ENCODE measurements around the gene PCGF2. TPM values are rescaled to one million over a fixed set of nuclear protein-coding genes. Genes with fewer than 3 reads are reported as not detected.

Gene PCGF2
- total RNA-seq, 1 donor from 2014 or later, result 79.4 TPM

DNA sequence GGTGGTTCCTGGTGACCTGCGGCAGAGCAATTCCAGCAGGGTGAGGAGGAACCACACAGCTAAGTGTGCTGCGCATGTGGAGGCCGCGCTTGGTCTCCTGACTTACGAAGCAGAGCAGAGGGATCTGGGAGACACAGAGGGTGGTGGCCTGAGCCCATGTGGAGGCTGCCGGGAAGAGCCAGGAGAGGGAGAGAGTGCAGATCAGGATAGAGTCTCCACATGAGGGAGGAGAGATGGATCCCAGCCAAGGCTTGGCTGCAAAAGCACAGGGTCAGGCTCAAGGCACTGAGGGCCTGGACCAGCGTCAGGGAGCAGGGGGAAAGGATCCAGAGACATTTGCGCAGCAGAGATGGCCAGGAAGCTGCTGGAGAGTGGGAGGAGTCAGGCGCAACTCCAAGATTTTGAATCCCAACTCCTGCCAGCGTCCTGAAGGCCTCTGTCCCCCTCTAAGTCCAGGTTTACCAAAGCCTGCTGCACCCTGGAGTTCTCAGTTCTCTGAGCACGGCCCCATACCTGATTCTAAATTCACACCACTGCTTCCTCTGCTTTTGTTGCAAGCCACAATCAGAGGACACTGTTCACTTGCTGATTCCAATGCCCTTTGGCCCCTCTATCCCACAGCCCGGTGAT is 54.3 kb downstream of the PCGF2 start:
- Mint-ChIP-seq H3K36me3 (ENCODE audit: low read depth, unreplicated experiment) (no peaks in the 10 kb centered on the region), H3K4me3 (ENCODE audit: unreplicated experiment) (no peak overlapping the region), H3K27ac (ENCODE audit: unreplicated experiment) (no peak overlapping the region), H3K9me3 (ENCODE audit: unreplicated experiment) (no peaks in the 10 kb centered on the region), H3K27me3 (ENCODE audit: unreplicated experiment) (peaks cover 21% of the 10 kb centered on the region), H3K4me1 (ENCODE audit: unreplicated experiment) (peaks cover 1% of the 10 kb centered on the region)
- DNase-seq (ENCODE audit: low spot score), result no peak
- TF ChIP-seq CTCF (IDR thresholded peaks at IDR 0.05; ENCODE audit: unreplicated experiment), result no peak

DNA sequence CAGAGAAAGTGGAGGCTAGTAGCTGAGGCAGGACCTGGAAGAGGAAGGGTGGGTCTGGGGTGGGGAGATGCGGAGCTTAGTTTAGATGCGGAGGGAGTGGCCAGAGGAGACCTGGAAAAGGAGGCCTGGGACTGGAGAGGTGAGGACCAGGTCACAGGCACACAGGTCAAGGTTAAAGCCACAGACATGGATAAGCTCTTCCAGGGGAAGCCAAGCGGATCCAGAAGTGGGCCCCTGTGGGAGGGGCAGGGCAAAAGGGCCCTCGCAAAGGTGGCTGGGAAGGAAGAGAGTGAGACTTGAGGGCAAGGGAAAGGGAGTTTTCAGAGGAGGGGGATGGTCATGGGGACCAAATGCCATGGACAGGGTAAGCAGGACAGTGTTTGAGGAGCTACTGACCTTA is 57.0 kb downstream of the PCGF2 start:
- Mint-ChIP-seq H3K36me3 (ENCODE audit: low read depth, unreplicated experiment) (no peaks in the 10 kb centered on the region), H3K4me3 (ENCODE audit: unreplicated experiment) (no peak overlapping the region), H3K27me3 (ENCODE audit: unreplicated experiment) (peaks cover 13% of the 10 kb centered on the region), H3K9me3 (ENCODE audit: unreplicated experiment) (no peaks in the 10 kb centered on the region), H3K27ac (ENCODE audit: unreplicated experiment) (no peak overlapping the region), H3K4me1 (ENCODE audit: unreplicated experiment) (no peaks in the 10 kb centered on the region)
- no peak for DNase-seq (ENCODE audit: low spot score)
- TF ChIP-seq CTCF (IDR thresholded peaks at IDR 0.05; ENCODE audit: unreplicated experiment), result no peak

DNA sequence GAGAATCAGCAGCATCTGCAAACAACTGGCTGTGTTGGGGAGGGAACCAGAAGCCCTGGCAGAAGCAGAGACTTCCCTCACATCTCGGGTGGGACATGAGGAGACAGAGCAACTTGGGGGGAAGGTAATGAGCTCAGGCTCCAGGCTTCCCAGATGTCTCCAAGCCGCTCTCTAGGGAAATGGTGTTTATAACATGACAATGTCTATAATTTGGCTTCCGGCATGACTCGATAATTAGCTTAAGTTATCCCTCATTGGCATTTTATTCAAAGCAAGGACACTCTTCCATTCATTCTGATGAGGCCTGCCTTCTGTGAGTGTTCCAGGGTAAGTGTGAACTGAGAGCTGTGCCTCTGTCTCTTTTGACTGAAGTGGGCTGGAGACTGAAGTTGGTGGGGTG is 57.8 kb downstream of the PCGF2 start:
- Mint-ChIP-seq H3K4me3 (ENCODE audit: unreplicated experiment) (no peak overlapping the region), H3K36me3 (ENCODE audit: low read depth, unreplicated experiment) (no peaks in the 10 kb centered on the region), H3K27ac (ENCODE audit: unreplicated experiment) (no peak overlapping the region), H3K9me3 (ENCODE audit: unreplicated experiment) (no peaks in the 10 kb centered on the region), H3K4me1 (ENCODE audit: unreplicated experiment) (peaks cover 3% of the 10 kb centered on the region), H3K27me3 (ENCODE audit: unreplicated experiment) (peaks cover 13% of the 10 kb centered on the region)
- TF ChIP-seq CTCF (IDR thresholded peaks at IDR 0.05; ENCODE audit: unreplicated experiment), result no peak
- no peak for DNase-seq (ENCODE audit: low spot score)

DNA sequence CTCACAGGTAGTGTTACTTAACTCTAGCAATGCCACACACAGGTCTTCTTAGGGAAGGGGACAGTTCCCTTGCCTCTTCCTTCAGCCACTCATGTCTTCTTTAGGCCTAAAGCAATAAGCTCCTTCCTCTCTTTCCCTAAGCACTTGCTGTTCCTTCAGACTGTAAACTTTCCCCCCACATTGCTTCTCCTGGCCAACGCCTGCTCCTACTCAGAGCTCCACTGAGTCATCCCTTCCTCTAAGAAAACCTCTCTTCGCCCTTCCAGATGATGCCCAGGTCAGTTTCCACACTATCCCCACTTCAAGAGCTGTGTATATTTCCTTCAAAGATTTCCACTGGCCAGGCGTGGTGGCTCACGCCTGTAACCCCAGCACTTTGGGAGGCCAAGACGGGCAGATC is 60.9 kb downstream of the PCGF2 start:
- no peak for TF ChIP-seq CTCF (IDR thresholded peaks at IDR 0.05; ENCODE audit: unreplicated experiment)
- Mint-ChIP-seq H3K9me3 (ENCODE audit: unreplicated experiment) (no peaks in the 10 kb centered on the region), H3K27me3 (ENCODE audit: unreplicated experiment) (peaks cover 8% of the 10 kb centered on the region), H3K4me1 (ENCODE audit: unreplicated experiment) (peaks cover 3% of the 10 kb centered on the region), H3K36me3 (ENCODE audit: low read depth, unreplicated experiment) (no peaks in the 10 kb centered on the region), H3K27ac (ENCODE audit: unreplicated experiment) (no peak overlapping the region), H3K4me3 (ENCODE audit: unreplicated experiment) (no peak overlapping the region)
- no peak for DNase-seq (ENCODE audit: low spot score)

GRCh38 chr17:38685491-38685890 is 62.6 kb downstream of the PCGF2 start:
- no peak for DNase-seq (ENCODE audit: low spot score)
- H3K4me1 Mint-ChIP-seq (ENCODE audit: unreplicated experiment), result peaks cover 3% of the 10 kb centered on the region
- no peak overlapping the region for H3K4me3 Mint-ChIP-seq (ENCODE audit: unreplicated experiment)
- no peaks in the 10 kb centered on the region for H3K9me3 Mint-ChIP-seq (ENCODE audit: unreplicated experiment)
- TF ChIP-seq CTCF (IDR thresholded peaks at IDR 0.05; ENCODE audit: unreplicated experiment), result no peak
- H3K27ac Mint-ChIP-seq (ENCODE audit: unreplicated experiment), result no peak overlapping the region
- no peaks in the 10 kb centered on the region for H3K36me3 Mint-ChIP-seq (ENCODE audit: low read depth, unreplicated experiment)
- peaks cover 6% of the 10 kb centered on the region for H3K27me3 Mint-ChIP-seq (ENCODE audit: unreplicated experiment)

Small RNAs within 50 kb of the gene (microRNA-seq; reads per million reads assigned to microRNA genes)
- 0.42 reads per million for gene MIR4726 (ENCODE audit: unreplicated experiment)
- gene MIR4734 (ENCODE audit: unreplicated experiment), result 0.42 reads per million

Other genes starting within 250 kb of the PCGF2 start
- gene SRCIN1, start 142.4 kb downstream of the PCGF2 start, total RNA-seq (ENCODE audit: unreplicated experiment), result 0.59 TPM
- 1.3 TPM for gene EPOP, start 73.4 kb downstream of the PCGF2 start, total RNA-seq (ENCODE audit: unreplicated experiment)
- gene MLLT6, start 43.1 kb downstream of the PCGF2 start, total RNA-seq (ENCODE audit: unreplicated experiment), result 33.8 TPM
- gene CISD3, start 18.0 kb downstream of the PCGF2 start, total RNA-seq (ENCODE audit: unreplicated experiment), result 17.0 TPM
- 175 TPM for gene PSMB3, start 4.4 kb upstream of the PCGF2 start, total RNA-seq (ENCODE audit: unreplicated experiment)
- 91.7 TPM for gene PIP4K2B, start 51.2 kb upstream of the PCGF2 start, total RNA-seq (ENCODE audit: unreplicated experiment)
- gene CWC25, start 77.0 kb upstream of the PCGF2 start, total RNA-seq (ENCODE audit: unreplicated experiment), result 18.1 TPM
- gene RPL23, start 105.4 kb upstream of the PCGF2 start, total RNA-seq (ENCODE audit: unreplicated experiment), result 2,464 TPM
- gene LASP1, start 121.7 kb upstream of the PCGF2 start, total RNA-seq (ENCODE audit: unreplicated experiment), result 146 TPM
- not detected for gene FBXO47, start 219.1 kb upstream of the PCGF2 start, total RNA-seq (ENCODE audit: unreplicated experiment)

Data from endothelial cell (in vitro differentiated cells).